ENCODE measurements around the gene BCAP31.
"Not testable (repeated sequence)": the region's sequence is repeated elsewhere in the genome, so short reads cannot be mapped to it uniquely, and the experiment has no call there.

Gene BCAP31

DNA sequence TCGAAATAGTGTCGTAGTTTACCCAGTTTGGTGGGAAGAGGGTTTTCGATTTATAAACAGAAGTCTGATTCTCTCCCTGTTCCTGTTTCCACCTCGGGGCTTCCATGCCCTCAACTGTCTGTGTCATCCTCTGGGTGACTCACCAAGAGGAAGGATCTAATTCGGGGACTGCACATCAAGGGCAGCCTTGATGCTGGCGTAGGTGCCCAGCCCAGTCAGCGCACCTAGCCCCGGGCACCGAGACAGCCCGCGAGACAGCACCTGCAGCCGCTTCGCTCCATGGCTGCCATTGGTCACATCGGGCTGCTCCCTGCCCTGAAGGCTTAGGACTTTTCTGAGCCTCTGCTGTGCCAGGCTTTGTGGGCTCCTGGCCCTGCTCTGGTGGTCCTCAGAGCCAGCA, 8.2 kb upstream of the BCAP31 start:
- H3K4me3 ChIP-seq (ENCODE audit: low read depth, low read length): no peak overlapping the region
- no peak for DNase-seq (ENCODE audit: low read depth, low spot score)
- CTCF ChIA-PET: no interaction called here

DNA sequence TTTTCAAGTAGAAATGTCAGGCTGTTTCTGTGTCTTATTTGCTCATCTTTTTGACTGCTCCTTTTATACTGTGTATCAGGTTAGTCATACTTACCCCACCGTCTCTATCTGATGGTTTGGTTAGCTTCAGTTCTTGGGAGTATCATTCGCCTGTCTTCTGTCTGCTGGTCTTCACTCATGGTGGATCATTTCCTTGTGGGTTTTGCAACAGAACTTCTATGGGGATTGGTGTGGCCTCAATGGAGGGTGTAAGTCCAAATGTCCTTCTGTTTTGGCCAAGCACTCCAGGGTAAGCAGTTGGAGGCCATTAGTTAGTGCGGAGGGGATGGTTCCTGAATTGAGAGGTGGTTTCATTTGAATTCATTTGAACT, 7.6 kb upstream of the BCAP31 start:
- H3K4me3 ChIP-seq (ENCODE audit: low read depth, low read length): no peak overlapping the region
- CTCF ChIA-PET: no interaction called here
- no peak for DNase-seq (ENCODE audit: low read depth, low spot score)
- POLR2A ChIA-PET: no interaction called here
- TF ChIP-seq, protein P1, sequence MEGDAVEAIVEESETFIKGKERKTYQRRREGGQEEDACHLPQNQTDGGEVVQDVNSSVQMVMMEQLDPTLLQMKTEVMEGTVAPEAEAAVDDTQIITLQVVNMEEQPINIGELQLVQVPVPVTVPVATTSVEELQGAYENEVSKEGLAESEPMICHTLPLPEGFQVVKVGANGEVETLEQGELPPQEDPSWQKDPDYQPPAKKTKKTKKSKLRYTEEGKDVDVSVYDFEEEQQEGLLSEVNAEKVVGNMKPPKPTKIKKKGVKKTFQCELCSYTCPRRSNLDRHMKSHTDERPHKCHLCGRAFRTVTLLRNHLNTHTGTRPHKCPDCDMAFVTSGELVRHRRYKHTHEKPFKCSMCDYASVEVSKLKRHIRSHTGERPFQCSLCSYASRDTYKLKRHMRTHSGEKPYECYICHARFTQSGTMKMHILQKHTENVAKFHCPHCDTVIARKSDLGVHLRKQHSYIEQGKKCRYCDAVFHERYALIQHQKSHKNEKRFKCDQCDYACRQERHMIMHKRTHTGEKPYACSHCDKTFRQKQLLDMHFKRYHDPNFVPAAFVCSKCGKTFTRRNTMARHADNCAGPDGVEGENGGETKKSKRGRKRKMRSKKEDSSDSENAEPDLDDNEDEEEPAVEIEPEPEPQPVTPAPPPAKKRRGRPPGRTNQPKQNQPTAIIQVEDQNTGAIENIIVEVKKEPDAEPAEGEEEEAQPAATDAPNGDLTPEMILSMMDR (IDR thresholded peaks at IDR 0.05; ENCODE audit: insufficient read depth, low read length, missing control alignments): no peak

More for the DNA sequence above, 8.2 kb upstream of the BCAP31 start:
- TF ChIP-seq, protein P1 (IDR thresholded peaks at IDR 0.05; ENCODE audit: insufficient read depth, low read length, missing control alignments): no peak
- POLR2A ChIA-PET: no interaction called here

DNA sequence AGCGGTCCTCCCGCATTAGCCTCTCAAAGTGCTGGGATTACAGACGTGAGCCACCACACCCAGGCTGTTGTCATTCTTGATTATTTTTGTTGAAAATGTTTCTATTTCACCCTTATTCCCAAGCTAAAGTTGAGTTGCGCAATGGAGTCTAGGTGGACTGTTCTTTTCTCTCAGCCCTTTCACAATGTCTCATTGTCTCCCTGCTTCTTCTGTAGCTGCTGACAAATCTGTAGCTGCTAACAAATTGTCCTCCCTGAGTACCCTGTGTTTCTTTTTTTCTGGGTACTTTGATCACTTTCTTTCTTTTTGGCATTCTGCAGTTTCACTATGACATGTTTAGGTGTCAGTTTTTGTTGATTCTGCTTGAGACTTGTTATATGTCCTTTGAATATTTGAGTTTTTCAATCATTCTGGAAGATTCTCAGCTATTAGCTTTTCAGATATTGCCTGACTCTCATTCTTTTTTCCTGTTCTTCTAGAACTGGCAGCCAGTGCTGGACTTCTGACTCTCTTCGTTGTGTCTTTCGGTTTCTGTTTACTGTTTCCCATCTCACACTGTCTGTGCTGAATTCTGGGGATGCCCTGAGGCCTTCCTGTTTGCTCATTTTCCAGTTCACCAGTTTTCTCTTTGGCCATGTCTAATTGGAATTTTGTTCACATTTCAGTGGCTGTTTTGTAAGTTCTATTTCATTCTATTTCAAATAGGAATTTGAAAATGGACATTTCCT, 7.1 kb upstream of the BCAP31 start:
- POLR2A ChIA-PET: no interaction called here
- CTCF ChIA-PET: no interaction called here
- TF ChIP-seq, protein P1 (IDR thresholded peaks at IDR 0.05; ENCODE audit: insufficient read depth, low read length, missing control alignments): no peak
- DNase-seq (ENCODE audit: low read depth, low spot score): no peak
- H3K4me3 ChIP-seq (ENCODE audit: low read depth, low read length): no peak overlapping the region

DNA sequence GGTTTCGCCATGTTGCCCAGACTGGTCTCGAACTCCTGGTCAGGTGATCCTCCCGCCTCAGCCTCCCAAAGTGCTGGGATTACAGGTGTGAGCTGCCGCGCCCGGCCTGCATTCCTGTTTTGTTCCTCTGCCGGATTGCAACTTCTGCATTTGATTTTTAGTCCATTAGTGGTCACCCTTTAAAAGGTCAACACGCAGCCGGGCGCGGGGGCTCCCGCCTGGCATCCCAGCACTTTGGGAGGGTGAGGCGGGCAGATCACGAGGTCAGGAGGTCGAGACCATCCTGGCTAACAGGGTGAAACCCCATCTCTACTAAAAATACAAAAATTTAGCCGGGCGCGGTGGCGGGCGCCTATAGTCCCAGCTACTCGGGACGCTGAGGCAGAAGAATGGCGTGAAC, 5.9 kb upstream of the BCAP31 start:
- H3K4me3 ChIP-seq (ENCODE audit: low read depth, low read length); POLR2A ChIA-PET; DNase-seq (ENCODE audit: low read depth, low spot score); CTCF ChIA-PET: not testable (repeated sequence)

DNA sequence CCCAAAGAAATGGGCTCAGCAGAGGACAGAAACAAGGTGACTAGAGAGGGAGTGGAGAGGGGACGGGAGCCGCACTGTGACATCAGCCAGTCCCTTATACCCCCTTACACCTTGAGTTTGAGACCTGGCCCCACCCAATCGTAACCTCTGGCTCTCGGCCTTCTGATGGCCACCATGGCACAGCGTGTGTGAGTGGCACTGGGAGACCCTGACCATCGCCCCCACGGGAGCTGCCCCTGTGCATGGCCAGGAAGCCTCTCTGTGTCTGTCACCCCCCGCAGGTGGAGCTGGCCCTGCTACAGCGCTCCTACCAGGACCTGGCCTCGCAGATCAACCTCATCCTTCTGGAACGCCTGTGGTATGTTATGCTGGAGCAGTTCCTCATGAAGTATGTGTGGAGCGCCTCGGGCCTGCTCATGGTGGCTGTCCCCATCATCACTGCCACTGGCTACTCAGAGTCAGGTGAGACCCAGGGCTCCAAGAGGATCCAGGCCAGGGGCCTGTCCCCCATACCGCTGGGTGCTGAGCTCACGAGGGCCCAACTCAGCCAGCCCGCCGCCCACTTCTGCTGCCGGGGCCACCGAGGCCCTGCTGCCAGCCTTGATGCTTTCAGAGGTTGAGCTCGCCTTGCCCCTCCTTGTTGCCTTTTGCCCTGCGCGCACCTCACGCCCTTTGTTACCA, 4.9 kb upstream of the BCAP31 start:
- CTCF ChIA-PET: no interaction called here

DNA sequence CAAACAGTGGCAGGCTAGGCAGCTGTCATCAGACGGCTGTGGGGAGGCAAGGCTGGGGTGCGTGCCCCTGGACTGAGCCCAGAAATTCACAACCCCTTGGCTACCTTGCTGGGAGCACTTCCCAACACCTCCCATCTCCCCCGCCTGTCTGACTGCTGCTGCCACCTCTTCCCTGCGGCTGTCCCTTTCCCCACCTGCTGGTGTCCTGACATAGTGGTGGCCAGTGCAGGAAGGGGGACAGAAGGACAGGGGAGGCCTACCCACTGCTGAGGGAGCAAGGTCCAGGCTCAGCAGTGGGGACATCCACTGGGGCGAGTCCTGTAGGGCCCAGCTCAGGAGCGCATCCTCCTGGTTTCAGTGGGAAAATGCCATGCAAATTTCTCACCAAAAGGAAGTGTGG, 3.9 kb upstream of the BCAP31 start:
- TF ChIP-seq, protein P1 (IDR thresholded peaks at IDR 0.05; ENCODE audit: insufficient read depth, low read length, missing control alignments): no peak
- DNase-seq (ENCODE audit: low read depth, low spot score): no peak
- ChIA-PET POLR2A (no interaction called here), CTCF (no interaction called here)
- H3K4me3 ChIP-seq (ENCODE audit: low read depth, low read length): no peak overlapping the region

More for the DNA sequence above, 4.9 kb upstream of the BCAP31 start:
- DNase-seq (ENCODE audit: low read depth, low spot score): no peak
- no peak overlapping the region for H3K4me3 ChIP-seq (ENCODE audit: low read depth, low read length)
- TF ChIP-seq, protein P1 (IDR thresholded peaks at IDR 0.05; ENCODE audit: insufficient read depth, low read length, missing control alignments): no peak
- POLR2A ChIA-PET: no interaction called here
